GM18505 (cell line): Measurements from ENCODE around the gene NUP93.

Experiments used
- ATAC-seq: cut with Tn5 transposase; IDR thresholded peaks from one replicate; pipeline ENCODE4 v1.9.1; 2021; ENCODE audit not compliant: unreplicated experiment
- POLR2A ChIP-seq: IDR thresholded peaks from 4 replicates; pipeline ENCODE4 v1.6.1; 2011; ENCODE audit warnings: borderline replicate concordance; ENCODE audit not compliant: insufficient read depth, insufficient read length; ENCODE audit errors: extremely low read depth

Gene NUP93

GRCh38 chr16:56847173-56847910 lies 117.4 kb downstream of the NUP93 start:
- TF ChIP-seq POLR2A: no peak
- no peak for ATAC-seq

- ATAC-seq: no peak
- TF ChIP-seq POLR2A: no peak
These were observed 118.4 kb downstream of the NUP93 start for GRCh38 chr16:56848029-56848936.

GRCh38 chr16:56848955-56849689 lies 119.2 kb downstream of the NUP93 start:
- TF ChIP-seq POLR2A: no peak

GRCh38 chr16:56849690-56850680 lies 120.1 kb downstream of the NUP93 start:
- ATAC-seq: no peak
- TF ChIP-seq POLR2A: no peak

More at GRCh38 chr16:56848955-56849689, 119.2 kb downstream of the NUP93 start:
- no peak for ATAC-seq

- ATAC-seq: no peak
- TF ChIP-seq POLR2A: no peak
These were observed 121.9 kb downstream of the NUP93 start for GRCh38 chr16:56851671-56852400.

GRCh38 chr16:56852401-56852730 lies 122.4 kb downstream of the NUP93 start:
- no peak for TF ChIP-seq POLR2A
- ATAC-seq: no peak

GRCh38 chr16:56852968-56853367 lies 123.0 kb downstream of the NUP93 start:
- no peak for ATAC-seq
- no peak for TF ChIP-seq POLR2A

GRCh38 chr16:56855201-56855600 lies 125.3 kb downstream of the NUP93 start:
- TF ChIP-seq POLR2A: no peak
- ATAC-seq: no peak

- ATAC-seq: no peak
- TF ChIP-seq POLR2A: no peak
These were observed 126.0 kb downstream of the NUP93 start for GRCh38 chr16:56855946-56856345.

- no peak for TF ChIP-seq POLR2A
- ATAC-seq: no peak
These were observed 127.0 kb downstream of the NUP93 start for GRCh38 chr16:56856876-56857447.

GRCh38 chr16:56858374-56858773 lies 128.4 kb downstream of the NUP93 start:
- ATAC-seq: no peak
- no peak for TF ChIP-seq POLR2A
